Measurements from ENCODE around the gene DSTN. TPM values are rescaled to one million over a fixed set of nuclear protein-coding genes. Genes with fewer than 3 reads are reported as not detected.

DSTN gene
- total RNA-seq, 1 donor: 348 TPM

- H3K4me3 ChIP-seq (ENCODE audit: low read depth, low read length): no peak overlapping the region
- TF ChIP-seq, protein P1, sequence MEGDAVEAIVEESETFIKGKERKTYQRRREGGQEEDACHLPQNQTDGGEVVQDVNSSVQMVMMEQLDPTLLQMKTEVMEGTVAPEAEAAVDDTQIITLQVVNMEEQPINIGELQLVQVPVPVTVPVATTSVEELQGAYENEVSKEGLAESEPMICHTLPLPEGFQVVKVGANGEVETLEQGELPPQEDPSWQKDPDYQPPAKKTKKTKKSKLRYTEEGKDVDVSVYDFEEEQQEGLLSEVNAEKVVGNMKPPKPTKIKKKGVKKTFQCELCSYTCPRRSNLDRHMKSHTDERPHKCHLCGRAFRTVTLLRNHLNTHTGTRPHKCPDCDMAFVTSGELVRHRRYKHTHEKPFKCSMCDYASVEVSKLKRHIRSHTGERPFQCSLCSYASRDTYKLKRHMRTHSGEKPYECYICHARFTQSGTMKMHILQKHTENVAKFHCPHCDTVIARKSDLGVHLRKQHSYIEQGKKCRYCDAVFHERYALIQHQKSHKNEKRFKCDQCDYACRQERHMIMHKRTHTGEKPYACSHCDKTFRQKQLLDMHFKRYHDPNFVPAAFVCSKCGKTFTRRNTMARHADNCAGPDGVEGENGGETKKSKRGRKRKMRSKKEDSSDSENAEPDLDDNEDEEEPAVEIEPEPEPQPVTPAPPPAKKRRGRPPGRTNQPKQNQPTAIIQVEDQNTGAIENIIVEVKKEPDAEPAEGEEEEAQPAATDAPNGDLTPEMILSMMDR (IDR thresholded peaks at IDR 0.05; ENCODE audit: insufficient read depth, low read length): no peak
- DNase-seq (ENCODE audit: low read depth): no peak
Measured at GRCh38 chr20:17598013-17598550, 28.2 kb downstream of the DSTN start.

- no peak for DNase-seq (ENCODE audit: low read depth)
- TF ChIP-seq, protein P1 (IDR thresholded peaks at IDR 0.05; ENCODE audit: insufficient read depth, low read length): no peak
- H3K4me3 ChIP-seq (ENCODE audit: low read depth, low read length): no peak overlapping the region
Measured at GRCh38 chr20:17601957-17602356, 32.1 kb downstream of the DSTN start.

- TF ChIP-seq, protein P1 (IDR thresholded peaks at IDR 0.05; ENCODE audit: insufficient read depth, low read length): no peak
- DNase-seq (ENCODE audit: low read depth): no peak
Measured at GRCh38 chr20:17602493-17602892, 32.6 kb downstream of the DSTN start.

GRCh38 chr20:17605131-17605660 lies 35.3 kb downstream of the DSTN start:
- TF ChIP-seq, protein P1 (IDR thresholded peaks at IDR 0.05; ENCODE audit: insufficient read depth, low read length): no peak
- no peak overlapping the region for H3K4me3 ChIP-seq (ENCODE audit: low read depth, low read length)

More at GRCh38 chr20:17602493-17602892, 32.6 kb downstream of the DSTN start:
- no peak overlapping the region for H3K4me3 ChIP-seq (ENCODE audit: low read depth, low read length)

GRCh38 chr20:17606001-17606400 lies 36.1 kb downstream of the DSTN start:
- no peak overlapping the region for H3K4me3 ChIP-seq (ENCODE audit: low read depth, low read length)
- TF ChIP-seq, protein P1 (IDR thresholded peaks at IDR 0.05; ENCODE audit: insufficient read depth, low read length): no peak
- no peak for DNase-seq (ENCODE audit: low read depth)

More at GRCh38 chr20:17605131-17605660, 35.3 kb downstream of the DSTN start:
- no peak for DNase-seq (ENCODE audit: low read depth)

DNA sequence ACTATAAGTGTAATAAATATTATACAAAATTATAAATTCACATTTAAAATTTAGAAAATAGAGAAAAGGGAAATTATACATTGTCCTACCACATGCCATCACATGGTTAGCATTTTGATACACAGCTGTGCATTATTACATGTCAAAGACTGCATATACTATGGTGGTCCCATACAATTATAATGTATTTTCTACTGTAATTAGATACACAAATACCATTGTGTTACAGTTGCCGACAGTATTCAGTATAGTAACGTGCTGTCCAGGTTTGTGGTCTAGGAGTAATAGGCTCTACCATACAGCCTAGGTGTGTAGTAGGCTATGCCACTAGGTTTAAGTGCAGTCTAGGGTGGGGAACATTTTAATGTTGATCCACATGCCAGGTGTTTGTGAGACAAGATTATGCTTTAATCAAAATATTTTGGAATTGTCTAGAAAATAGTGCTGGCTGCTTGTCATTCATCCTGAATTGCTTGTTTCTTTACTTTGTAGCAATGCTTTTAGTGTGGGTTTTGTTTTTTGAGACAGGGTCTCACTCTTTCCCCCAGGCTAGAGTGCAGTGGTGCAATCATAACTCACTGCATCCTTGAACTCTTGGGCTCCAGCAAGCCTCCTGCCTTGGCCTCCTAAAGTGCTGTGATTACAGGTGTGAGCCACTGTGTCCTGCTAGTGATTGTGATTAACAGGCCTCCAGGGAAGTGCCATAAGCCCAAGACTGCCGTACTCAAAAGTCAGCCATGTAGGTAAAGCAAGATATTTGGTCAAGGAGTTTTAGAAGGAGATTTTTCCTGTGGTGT lies 39.0 kb downstream of the DSTN start:
- no peak for DNase-seq (ENCODE audit: low read depth)
- no peak overlapping the region for H3K4me3 ChIP-seq (ENCODE audit: low read depth, low read length)
- TF ChIP-seq, protein P1 (IDR thresholded peaks at IDR 0.05; ENCODE audit: insufficient read depth, low read length): no peak

Data from fibroblast of the aortic adventitia (primary cell).